ENCODE data around the gene TMC3. TPM values are rescaled to one million over a fixed set of nuclear protein-coding genes. Genes with fewer than 3 reads are reported as not detected.

Gene TMC3
- total RNA-seq, 3 donors from 2014 or later (not counting 1 experiment from before 2014, with no cell fraction given), result not detected

GRCh38 chr15:81315452-81316175, 58.4 kb downstream of the TMC3 start:
- H3K36me3 Mint-ChIP-seq, result no peaks in the 10 kb centered on the region
- H3K27ac ChIP-seq (ENCODE audit: low read length), result peak overlapping the region; percentile 48
- H3K27ac Mint-ChIP-seq, result peak overlapping the region; percentile 72 to 81
- DNase-seq, result peak in 1 of 2 donors; percentile 53
- H3K27me3 ChIP-seq (ENCODE audit: control insufficient read depth, insufficient read depth, low read length), result no peaks in the 10 kb centered on the region
- ATAC-seq, result peak; percentile 51 to 72 (median 70)
- peak overlapping the region; percentile 10 for H3K4me3 Mint-ChIP-seq
- WGBS (ENCODE audit: insufficient coverage), result 76% methylated on average over 14 of the region's 14 CpGs
- H3K4me1 Mint-ChIP-seq, result peaks cover 37 to 54% of the 10 kb centered on the region in 2 donors
- no peaks in the 10 kb centered on the region for H3K9me3 Mint-ChIP-seq
- H3K9me3 ChIP-seq (ENCODE audit: control insufficient read depth, insufficient read depth, low read length), result no peaks in the 10 kb centered on the region
- no peaks in the 10 kb centered on the region for H3K27me3 Mint-ChIP-seq (ENCODE audit: low read depth in 2 of 2)
- no peak overlapping the region for H3K4me3 ChIP-seq (ENCODE audit: low read length)
- H3K4me1 ChIP-seq (ENCODE audit: control insufficient read depth, insufficient read depth, low read length), result peaks cover 42% of the 10 kb centered on the region
- peaks cover 19% of the 10 kb centered on the region for H3K36me3 ChIP-seq (ENCODE audit: control insufficient read depth, insufficient read depth, low read length)
- TF ChIP-seq, protein P1, sequence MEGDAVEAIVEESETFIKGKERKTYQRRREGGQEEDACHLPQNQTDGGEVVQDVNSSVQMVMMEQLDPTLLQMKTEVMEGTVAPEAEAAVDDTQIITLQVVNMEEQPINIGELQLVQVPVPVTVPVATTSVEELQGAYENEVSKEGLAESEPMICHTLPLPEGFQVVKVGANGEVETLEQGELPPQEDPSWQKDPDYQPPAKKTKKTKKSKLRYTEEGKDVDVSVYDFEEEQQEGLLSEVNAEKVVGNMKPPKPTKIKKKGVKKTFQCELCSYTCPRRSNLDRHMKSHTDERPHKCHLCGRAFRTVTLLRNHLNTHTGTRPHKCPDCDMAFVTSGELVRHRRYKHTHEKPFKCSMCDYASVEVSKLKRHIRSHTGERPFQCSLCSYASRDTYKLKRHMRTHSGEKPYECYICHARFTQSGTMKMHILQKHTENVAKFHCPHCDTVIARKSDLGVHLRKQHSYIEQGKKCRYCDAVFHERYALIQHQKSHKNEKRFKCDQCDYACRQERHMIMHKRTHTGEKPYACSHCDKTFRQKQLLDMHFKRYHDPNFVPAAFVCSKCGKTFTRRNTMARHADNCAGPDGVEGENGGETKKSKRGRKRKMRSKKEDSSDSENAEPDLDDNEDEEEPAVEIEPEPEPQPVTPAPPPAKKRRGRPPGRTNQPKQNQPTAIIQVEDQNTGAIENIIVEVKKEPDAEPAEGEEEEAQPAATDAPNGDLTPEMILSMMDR (IDR thresholded peaks at IDR 0.05), result no peak
- intact Hi-C loops (cut with micrococcal nuclease), result loop anchor here (2.0 kb wide), 1 partner anchor 19 kb away; no protein-coding TSS in a partner anchor

DNA sequence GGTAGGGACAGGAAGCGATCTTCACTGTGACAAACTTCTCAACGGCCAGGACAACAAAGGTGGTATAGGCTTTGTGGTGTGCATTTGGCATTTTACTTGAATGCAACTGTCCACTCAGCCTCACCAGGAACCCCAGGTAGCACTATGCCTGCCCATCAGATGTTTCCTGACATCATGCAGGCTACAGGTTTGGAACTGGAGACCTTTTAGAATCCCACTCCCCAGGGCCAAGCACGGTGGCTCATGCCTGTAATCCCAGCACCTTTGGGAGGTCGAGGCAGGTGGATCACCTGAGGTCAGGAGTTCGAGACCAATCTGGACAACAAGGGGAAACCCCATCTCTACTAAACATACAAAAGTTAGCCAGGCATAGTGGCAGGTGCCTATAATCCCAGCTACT, 59.6 kb downstream of the TMC3 start:
- no peak overlapping the region for H3K4me3 ChIP-seq (ENCODE audit: low read length)
- H3K27ac Mint-ChIP-seq, result peak overlapping the region; percentile 72 to 81
- ATAC-seq (no peak), DNase-seq (no peak)
- no peaks in the 10 kb centered on the region for H3K9me3 Mint-ChIP-seq
- peaks cover 4% of the 10 kb centered on the region for H3K36me3 Mint-ChIP-seq
- H3K4me1 ChIP-seq (ENCODE audit: control insufficient read depth, insufficient read depth, low read length), result peaks cover 45% of the 10 kb centered on the region
- H3K9me3 ChIP-seq (ENCODE audit: control insufficient read depth, insufficient read depth, low read length), result no peaks in the 10 kb centered on the region
- H3K27me3 Mint-ChIP-seq (ENCODE audit: low read depth in 2 of 2), result no peaks in the 10 kb centered on the region
- H3K4me1 Mint-ChIP-seq, result peaks cover 50 to 64% of the 10 kb centered on the region in 2 donors
- TF ChIP-seq, protein P1 (IDR thresholded peaks at IDR 0.05), result no peak
- 81% methylated on average over 5 of the region's 5 CpGs for WGBS (ENCODE audit: insufficient coverage)
- peaks cover 32% of the 10 kb centered on the region for H3K36me3 ChIP-seq (ENCODE audit: control insufficient read depth, insufficient read depth, low read length)
- intact Hi-C loops (cut with micrococcal nuclease), result loop anchor here (2.0 kb wide), 1 partner anchor 18 kb away; no protein-coding TSS in a partner anchor
- H3K27ac ChIP-seq (ENCODE audit: low read length), result peak overlapping the region; percentile 27
- H3K4me3 Mint-ChIP-seq, result no peak overlapping the region
- H3K27me3 ChIP-seq (ENCODE audit: control insufficient read depth, insufficient read depth, low read length), result no peaks in the 10 kb centered on the region

DNA sequence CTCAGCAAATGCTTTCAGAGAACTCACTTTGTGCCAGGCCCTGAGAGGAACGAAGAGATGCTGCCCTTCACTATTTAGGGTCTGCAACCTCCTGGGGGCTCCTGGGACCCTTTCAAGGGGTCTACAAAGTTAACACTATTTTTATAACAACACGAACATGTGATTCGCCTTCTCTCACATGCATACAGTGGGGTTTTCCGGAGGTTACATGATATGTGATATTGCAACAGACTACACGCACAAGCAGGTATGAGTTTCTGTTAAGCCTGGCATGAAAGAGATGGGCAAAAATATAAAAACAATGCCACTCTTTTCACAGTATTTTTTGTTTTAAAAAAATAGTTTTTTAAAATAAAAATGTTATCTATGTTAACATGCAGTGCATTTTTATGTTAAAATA, 60.3 kb downstream of the TMC3 start:
- no peaks in the 10 kb centered on the region for H3K27me3 Mint-ChIP-seq (ENCODE audit: low read depth in 2 of 2)
- peaks cover 54 to 67% of the 10 kb centered on the region in 2 donors for H3K4me1 Mint-ChIP-seq
- TF ChIP-seq, protein P1 (IDR thresholded peaks at IDR 0.05), result no peak
- Histone ChIP-seq H3K9me3 (ENCODE audit: control insufficient read depth, insufficient read depth, low read length) (no peaks in the 10 kb centered on the region), H3K4me1 (ENCODE audit: control insufficient read depth, insufficient read depth, low read length) (peaks cover 45% of the 10 kb centered on the region), H3K4me3 (ENCODE audit: low read length) (no peak overlapping the region), H3K27ac (ENCODE audit: low read length) (no peak overlapping the region), H3K36me3 (ENCODE audit: control insufficient read depth, insufficient read depth, low read length) (peaks cover 35% of the 10 kb centered on the region), H3K27me3 (ENCODE audit: control insufficient read depth, insufficient read depth, low read length) (no peaks in the 10 kb centered on the region)
- H3K9me3 Mint-ChIP-seq, result no peaks in the 10 kb centered on the region
- intact Hi-C loops (cut with micrococcal nuclease), result loop anchor here (2.0 kb wide), 1 partner anchor 17 kb away; no protein-coding TSS in a partner anchor
- peak overlapping the region; percentile 90 to 98 for H3K27ac Mint-ChIP-seq
- ATAC-seq (no peak), DNase-seq (no peak)
- H3K36me3 Mint-ChIP-seq, result peaks cover 11% of the 10 kb centered on the region
- no peak overlapping the region for H3K4me3 Mint-ChIP-seq
- WGBS (ENCODE audit: insufficient coverage), result 96% methylated on average over 5 of the region's 5 CpGs
